Amniotic epithelial cell (primary cell): Measurements from ENCODE around the gene ANKDD1A.

Source experiments
- DNase-seq: peaks from one replicate; pipeline ENCODE4 v3.0.0-alpha.2; 2010; ENCODE audit warnings: low read depth

Gene ANKDD1A

DNA sequence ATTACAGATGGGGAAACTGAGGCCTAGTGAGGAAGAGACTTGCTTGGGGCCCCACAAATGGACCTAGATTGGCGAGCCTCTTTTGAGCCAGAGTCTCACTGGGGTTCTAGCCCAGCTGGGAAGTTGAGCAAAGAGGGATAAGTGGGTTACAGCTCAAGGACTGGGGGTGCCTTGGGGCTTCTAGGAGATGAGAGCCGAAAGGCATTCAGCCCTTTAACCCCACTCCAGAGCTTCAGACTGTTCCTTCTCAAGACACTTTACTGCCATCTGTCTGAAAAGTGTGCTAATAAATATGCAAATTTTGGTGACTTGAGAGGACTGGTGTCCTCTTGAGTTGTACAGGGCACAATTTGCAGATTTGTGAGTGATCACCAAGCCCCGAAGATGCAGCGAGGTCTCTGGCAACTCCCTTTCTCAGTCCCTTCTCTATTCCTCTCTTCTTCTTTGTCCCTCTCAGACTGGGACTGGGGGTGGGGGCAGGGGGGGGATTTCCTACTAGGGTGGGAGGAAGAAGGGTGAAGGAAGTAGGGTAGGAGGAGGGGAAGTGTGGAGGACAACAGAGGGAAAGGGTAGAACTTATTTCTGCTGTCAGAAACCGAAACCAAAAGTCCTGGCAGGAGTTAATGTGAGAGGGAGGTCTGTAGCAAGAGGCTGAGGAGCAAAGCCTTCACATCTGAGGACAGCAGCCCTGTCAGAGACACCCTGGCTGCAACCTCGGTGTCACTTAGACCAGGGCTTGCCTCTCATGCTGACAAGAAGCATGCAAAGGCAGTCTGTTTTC is 16.2 kb upstream of the ANKDD1A start:
- peak; percentile 53 for DNase-seq

DNA sequence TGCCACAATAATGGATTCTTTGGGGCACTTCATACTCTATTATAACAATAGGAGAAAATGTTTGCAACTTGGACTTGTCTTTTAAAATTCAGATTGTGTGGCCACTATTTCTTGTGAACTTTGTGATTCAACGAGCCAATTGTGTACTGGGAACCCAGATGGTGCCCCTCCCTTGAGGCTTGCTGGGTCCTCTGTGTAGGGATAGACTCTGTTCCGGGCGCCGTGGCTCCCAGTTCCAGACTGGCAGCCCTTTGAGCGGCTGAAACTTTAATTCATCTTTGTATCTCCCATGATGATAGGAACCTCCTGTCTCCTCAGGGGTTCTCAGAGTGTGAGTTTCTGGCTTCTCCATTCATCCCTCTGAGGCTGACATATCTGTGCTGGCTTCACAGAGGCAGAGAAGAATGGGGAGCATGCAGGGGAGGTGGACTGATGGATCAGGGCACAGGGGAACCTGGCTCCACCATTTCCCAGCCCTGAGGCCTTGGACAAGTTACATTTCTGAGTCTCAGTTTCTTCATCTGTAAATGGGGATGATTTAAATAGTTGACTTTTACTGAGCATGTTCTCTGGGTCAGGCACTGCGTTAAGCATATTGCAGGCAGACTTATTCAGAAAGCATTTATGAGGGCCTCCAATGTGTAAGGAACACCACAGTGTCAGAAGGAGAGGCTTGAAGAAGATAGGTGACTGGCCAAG is 15.2 kb upstream of the ANKDD1A start:
- no peak for DNase-seq

DNA sequence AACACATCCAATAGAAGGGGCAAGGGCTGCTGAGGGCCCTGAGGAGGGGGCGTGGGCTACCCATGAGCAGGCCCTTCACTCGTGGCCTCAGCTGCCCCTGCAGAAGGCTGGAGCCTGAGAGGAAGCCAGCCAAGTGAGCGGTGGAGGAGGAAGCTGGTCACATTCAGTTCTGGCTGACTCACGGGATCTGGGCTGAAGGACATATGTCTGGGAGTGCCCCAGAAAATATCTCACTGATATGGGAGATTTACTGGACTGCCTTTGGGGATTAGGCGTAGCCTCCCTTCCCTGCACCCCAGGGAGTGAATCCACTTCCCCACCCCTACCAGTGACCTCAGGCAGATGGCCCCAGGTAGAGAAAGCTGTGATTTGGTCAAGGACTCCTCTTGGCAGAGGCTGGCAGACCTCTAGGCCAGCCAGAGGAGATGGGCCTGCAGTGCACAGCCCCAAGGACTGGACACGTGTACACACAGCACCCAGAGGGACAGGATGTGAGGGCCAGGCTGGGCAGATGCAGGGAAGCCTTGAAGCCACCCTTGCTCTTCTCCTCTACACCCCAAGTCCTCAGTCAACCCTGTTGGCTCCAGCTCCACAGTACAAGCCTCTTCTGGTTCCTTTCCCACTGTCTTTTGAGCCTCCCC is 14.2 kb upstream of the ANKDD1A start:
- DNase-seq, result peak; percentile 92

DNA sequence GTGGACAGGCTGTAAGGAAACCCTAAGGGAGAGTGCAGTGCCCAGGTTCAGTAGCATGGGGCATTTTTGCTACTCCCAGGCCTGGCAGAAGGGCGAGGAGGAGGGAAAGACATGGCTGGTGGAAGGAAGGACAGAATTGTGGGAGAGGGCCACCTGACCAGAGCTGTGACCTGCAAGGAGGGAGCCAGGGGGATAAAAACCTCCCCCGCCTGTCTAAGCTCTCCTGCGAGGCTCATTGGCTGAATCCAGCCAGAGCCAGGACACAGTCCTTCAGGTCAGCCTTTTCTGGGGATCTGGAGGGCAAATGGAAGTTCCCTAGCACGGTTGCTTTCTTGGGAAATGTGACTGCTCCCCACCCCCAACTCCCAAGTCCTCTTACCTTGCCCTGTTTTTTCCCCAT is 13.3 kb upstream of the ANKDD1A start:
- DNase-seq, result no peak

DNA sequence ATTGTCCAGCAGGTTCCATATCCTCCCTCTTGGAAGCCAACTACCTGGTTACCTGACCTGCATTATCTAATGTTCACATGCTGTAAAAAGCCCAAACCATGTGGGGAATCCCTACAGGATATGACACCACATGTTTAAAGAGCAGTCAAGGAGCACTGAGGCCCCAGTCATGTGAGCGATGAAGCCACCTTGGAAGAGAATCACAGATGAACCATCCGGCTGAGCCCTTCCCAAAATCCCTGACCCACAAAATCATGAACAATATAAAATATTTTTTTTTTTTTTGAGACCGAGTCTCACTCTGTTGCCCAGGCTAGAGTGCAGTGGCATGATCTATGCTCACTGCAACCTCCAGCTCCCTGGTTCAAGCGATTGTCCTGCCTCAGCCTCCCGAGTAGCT is 10.6 kb upstream of the ANKDD1A start:
- DNase-seq, result no peak

DNA sequence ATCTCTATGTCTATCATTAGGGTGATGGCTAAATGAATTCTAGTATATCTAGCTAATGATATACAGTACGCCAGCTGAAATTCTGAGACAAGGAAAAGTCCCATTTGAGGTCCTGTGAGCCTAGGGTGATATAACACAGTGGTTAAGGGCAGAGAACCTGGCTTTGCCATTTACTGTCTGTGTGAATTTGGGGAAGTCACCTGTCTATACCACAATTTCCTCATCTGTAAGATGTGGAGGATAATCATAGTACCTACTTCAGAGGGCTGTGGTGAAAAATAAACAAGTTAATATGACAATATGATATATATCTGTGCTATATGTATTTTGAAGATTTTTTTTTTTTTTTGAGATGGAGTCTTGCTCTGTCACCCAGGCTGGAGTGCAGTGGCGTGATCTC is 9.8 kb upstream of the ANKDD1A start:
- no peak for DNase-seq

DNA sequence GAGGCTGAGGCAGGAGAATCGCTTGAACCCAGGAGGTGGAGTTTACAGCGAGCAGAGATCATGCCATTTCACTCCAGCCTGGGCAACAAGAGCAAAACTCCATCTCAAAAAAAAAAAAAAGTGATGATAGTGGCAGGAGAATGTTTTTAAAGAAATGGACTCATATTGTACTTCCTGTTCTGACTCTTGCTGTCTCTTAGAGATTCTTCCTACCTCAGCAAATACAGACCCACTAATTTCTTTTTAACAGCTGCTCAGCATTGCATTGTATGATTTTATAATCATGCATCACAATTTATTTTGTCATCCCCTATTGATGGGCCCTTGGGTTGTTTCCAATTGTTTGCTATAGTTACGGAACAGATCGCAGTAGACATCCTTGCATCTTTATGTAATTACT is 8.8 kb upstream of the ANKDD1A start:
- no peak for DNase-seq

DNA sequence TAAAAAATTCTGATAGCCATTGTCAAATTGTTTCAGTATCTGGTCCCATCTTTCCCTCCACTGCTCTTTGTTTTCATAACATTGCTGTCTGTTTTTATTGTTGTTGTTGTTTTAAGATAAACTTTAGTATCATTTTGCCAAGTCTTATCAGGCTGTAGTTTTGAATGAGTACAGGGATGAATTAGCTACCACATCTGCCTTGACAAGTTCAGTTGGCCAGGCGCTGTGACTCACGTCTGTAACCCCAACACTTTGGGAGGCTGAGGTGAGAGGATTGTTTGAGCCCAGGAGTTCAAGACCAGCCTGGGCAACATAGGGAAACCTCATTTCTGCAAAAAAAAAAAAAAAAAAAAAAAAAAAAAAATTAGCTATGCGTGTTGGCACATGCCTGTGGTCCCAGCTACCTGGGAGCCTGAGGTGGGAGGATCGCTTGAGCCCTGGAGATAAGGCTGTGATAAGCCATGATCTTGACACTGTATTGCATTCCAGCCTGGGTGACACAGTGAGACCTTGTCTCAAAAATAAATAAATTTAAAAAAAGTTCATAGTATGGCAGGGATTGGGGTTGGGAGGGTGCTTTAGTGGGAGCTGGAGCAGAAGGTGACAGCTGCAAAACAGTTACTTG is 8.3 kb upstream of the ANKDD1A start:
- DNase-seq, result peak; percentile 58

DNA sequence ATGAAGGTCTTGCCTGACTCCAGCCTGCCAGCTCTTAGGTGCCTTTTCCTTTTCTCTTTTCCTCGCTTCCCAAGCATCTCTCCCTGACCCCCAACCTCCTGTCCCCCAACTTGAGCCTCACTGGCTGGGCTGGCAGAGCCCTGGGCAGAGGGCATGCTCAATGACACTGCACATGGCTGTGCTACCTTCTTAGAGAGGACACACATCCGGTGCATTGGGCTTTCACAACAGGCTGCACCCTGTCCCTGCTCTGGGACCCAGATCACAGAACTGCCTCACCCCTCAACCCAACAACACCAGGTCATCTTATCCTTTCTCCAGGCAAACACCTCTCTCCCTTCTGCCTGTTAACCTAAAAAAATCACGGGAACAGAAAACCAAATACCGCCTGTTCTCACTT is 7.5 kb upstream of the ANKDD1A start:
- no peak for DNase-seq

DNA sequence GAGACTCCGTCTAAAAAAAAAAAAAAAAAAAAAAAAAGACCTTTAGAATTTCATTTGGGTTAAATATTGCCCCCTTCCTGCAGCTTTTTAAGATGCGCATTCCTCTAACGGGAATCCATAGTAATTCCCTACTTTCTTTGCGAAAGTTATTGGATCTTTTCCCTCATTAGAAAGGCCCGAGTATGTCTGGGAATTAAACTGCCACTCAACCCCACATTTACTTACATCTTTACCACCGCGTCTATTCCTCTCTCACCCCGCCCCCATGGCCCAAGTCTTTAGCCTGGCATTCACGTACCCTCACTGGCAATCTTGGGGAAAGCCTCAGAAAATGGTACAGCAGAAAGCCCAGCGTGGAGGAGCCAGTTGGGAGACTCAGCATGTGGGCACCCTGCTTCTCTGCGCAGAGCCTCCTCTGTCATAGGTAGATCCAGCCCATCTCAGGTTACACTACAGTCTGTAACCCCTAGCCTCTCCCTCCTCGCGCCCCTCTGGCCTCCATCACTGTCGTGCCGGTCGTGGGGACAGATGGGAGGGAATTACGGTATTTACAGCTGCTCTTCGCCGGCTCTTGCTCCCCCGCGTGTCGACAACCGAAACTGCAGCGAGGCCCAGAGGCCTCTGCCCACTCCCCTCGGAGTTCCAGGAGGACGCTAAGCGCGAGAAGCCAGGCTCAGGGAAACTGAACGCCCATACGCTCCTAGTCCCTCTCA is 6.4 kb upstream of the ANKDD1A start:
- DNase-seq, result peak; percentile 67

DNA sequence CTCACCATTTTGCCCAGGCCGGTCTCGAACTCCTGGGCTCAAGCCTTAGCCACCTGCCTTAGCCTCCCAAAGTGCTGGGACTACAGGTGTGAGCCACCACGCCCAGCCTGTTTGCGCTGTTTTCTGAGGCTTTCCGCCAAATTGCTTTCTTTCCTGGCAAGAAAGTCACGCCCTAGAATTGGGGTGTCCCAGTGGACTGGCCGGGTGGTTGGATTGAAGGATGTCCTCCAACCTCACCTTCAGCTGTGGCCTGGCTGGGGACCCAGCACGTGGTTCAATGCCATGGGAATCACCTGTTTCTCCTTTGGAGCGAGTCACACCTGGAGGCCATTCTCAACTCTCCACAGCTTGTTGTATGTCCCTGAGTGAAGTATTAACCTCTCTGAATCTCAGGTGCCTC is 5.8 kb upstream of the ANKDD1A start:
- no peak for DNase-seq

DNA sequence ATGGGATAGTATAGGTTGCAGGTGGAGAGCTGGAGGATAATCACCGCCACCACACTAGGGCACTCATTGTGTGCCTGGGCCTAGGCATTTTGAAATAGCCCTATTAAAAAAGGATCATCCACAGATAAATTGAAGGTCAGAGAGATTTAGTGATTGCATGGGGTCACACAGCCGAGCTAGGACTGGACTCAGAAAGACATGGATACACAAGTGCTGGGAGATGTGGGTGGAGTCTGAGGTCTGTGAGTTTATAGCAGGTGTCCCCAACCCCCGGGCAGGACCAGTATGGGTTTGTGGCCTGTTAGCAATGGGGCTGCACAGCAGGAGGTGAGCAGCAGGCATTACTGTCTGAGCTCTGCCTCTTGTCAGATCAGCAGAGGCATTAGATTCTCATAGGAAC is 5.3 kb upstream of the ANKDD1A start:
- DNase-seq, result no peak

DNA sequence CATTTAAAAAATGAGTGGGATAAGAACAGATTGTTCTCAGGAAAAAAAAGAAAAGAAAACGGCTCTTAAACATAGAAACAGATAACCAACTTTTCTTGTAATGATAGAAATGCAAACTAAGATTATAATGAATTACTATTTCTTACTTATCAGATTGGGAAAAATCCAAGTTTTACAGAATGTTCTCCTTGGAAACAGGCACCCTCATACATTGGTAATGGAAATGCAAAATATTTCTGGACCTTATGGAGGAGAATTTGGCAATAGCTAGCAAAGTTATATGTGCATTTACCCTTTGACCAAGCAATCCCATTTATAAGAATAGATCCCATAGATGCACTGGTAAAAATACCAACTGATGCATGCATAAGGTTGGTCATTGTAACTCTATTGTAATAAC is 3.7 kb upstream of the ANKDD1A start:
- peak; percentile 58 for DNase-seq

DNA sequence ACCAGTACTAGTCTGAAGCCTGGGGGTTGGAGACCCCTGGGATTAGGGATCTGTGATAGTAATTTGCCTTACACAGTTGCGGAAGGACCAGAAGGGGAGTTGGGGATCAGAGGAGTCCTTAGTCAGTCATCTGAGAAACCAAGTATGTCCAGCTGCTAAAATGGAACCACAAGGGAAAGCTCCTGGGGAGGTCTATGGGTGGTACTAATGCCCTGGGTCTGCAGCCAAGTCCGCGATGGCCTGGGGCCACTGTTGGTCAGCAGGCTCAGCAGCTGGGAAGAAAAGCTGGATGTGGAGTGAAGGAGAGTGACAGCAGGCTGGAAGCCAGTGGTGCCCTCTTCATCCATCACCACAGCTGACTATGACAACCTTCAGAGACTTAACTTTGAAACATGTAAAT is 2.2 kb upstream of the ANKDD1A start:
- no peak for DNase-seq

DNA sequence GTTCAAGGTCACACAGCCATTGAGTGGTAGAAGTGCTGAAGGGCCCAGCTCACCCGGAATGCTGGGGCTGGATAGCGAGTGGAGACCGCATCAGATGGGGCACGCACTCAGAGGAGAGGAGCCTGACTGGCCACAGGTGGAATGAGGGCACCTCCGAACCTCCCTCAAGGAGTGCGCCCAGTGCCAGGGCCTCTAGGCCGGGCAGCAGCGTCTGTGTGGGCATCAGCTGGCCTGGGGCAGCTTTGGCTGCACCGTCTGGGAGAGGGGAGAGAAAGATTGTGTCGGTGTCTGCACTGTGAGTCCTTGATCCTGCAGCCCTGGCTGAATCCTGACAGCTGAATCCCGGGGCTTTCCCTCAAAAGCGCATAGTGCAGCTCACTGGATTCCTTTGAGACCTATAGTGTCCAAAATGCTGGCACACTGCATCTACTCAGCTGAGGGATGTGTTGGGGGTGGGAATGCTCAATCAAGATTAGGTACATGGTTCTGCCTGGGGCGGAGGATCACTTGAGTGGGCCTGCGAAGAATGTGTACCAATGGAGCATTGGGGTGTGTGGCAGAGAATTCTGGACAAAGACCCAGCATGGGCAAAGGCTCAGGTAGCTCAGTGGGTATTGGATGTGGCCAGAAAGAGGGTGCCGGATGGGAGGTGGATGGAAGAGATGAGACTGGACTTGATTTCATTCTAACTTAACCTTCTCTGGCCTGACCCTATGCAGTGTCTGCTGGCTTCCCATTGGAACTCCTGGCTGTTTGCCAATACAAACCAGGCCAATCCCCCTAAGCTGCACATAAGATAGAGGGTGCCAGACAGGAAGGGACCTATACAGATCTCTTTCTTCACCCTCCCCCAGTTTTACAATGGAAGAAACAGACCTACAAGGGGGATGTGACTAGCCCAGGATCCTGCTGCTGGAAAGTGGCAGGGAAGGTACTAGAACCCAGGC is 950 bp downstream of the ANKDD1A start:
- DNase-seq, result no peak

DNA sequence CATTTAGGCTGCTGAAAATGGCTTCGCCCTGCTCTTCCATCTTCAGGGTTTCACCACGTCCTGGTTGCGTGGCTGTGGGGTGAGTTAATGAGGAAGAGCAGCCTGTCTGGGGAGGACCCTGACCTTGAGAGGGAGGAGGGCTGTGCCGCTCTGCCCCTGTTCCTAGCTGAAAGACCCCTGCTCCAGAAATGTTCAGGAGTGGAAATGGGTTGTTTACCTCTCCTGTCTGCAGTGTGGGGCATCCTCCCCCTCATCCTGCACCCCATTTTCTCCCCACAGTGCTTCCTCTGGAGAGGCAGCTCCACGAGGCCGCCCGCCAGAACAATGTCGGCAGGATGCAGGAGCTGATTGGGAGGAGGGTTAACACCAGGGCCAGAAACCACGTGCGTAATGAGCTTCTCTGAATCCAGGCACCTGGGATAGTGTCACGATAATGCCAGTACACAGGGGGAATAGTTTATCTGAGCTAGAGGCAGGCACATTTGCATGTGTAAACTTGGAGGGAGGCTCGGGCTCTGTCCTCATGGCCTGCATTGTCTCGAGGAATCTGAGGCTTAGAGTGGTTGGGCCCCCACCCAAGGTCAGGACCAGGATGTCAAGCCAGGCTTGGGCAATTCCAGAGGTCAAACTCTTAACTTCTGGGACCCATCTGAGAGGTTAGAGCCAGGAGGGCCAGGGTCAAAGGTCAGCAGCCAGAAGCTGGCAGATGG is 4.0 kb downstream of the ANKDD1A start:
- no peak for DNase-seq

DNA sequence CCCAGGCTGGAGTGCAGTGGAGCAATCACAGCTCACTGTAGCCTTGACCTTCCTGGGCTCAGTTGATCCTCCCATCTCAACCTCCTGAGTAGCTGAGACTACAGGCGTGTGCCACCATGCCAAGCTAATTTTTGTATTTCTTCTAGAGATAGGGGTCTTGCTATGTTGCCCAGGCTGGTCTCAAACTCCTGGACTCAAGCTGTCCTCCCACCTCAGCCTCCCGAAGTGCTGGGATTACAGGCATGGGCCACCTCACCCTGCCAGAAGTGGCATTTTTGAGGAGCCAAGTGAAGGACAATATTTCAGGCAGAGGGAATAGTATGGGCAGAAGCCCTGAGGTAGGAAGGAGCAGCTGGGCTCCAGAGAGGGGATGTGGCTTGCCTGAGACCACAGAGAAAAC is 4.7 kb downstream of the ANKDD1A start:
- DNase-seq, result no peak

DNA sequence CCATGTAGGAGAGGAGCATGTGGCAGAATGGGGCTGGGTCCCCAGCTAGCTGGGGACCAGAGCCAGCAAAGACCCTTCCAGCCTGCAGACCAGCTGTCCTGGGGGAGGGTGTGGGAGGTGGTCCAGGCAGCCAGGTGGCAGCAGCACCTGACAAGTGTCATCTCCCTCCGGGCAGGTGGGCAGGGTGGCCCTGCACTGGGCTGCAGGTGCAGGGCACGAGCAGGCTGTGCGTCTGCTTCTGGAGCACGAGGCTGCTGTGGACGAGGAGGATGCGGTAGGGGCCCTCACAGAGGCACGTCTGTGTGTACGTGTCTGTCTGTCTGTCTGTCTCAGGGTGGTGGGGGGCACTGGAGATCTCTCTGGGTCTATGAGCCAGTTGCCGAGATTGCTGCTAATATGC is 5.5 kb downstream of the ANKDD1A start:
- DNase-seq, result no peak

DNA sequence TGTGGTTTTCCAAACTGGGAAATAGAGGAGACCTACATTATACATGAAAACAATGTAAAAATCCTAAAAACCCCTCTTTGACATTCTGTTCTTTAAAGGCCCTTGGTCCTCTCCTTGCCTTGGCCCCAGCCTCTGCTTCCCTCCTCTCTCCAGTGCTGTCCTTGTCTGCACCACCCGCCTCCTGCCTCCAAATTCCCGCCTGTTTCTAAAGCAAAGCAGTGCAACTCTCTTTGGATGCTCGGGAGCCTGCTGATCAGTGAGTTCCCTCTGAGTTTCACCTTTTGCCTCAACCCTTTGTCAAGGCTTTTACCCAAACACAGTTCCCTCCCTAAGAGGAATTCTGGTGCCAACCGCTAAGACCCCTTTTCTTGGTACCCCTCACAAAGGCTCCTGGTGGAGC is 8.0 kb downstream of the ANKDD1A start:
- DNase-seq, result no peak

DNA sequence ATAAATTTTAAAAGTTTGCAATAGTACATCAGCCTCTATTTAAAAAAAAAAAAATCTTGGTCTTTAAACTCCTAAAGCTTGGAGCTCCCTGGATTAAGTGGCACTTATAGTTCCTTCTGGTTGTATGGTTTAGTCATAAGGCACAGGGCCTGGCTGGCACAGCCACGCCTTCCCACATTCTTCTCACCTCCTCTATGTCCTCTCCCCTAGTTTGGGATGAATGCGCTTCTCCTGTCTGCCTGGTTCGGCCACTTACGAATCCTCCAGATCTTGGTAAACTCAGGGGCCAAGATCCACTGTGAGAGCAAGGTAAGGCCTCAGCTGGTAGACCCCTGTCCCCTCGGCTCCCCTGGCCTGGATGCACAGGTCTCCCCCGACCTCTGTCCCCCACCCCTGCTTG is 10.0 kb downstream of the ANKDD1A start:
- DNase-seq, result no peak
